HG02588 (cell line): ENCODE data around the gene TMEM62.
"Not testable (repeated sequence)": the region's sequence is repeated elsewhere in the genome, so short reads cannot be mapped to it uniquely, and the experiment has no call there.

Experiments
- ATAC-seq: cut with Tn5 transposase; IDR thresholded peaks from one replicate; pipeline ENCODE4 v1.9.1; 2021; ENCODE audit warnings: mild to moderate bottlenecking, moderate library complexity; ENCODE audit not compliant: unreplicated experiment

Gene TMEM62

GRCh38 chr15:43208052-43209002, 74.9 kb downstream of the TMEM62 start:
- no peak for ATAC-seq

- ATAC-seq, result no peak
Observed at GRCh38 chr15:43209059-43209824, 75.9 kb downstream of the TMEM62 start.

GRCh38 chr15:43210172-43210745, 76.9 kb downstream of the TMEM62 start:
- ATAC-seq, result no peak

- ATAC-seq, result no peak
Observed at GRCh38 chr15:43210807-43211206, 77.4 kb downstream of the TMEM62 start.

GRCh38 chr15:43211224-43211735, 77.9 kb downstream of the TMEM62 start:
- no peak for ATAC-seq

- no peak for ATAC-seq
Observed at GRCh38 chr15:43212299-43212698, 78.9 kb downstream of the TMEM62 start.

GRCh38 chr15:43212951-43213350, 79.6 kb downstream of the TMEM62 start:
- no peak for ATAC-seq

GRCh38 chr15:43213466-43213865, 80.1 kb downstream of the TMEM62 start:
- ATAC-seq, result no peak

- ATAC-seq, result no peak
Observed at GRCh38 chr15:43214169-43214568, 80.8 kb downstream of the TMEM62 start.

GRCh38 chr15:43214592-43215295, 81.4 kb downstream of the TMEM62 start:
- ATAC-seq, result no peak

GRCh38 chr15:43215961-43216360, 82.6 kb downstream of the TMEM62 start:
- ATAC-seq, result no peak

GRCh38 chr15:43218908-43219706, 85.7 kb downstream of the TMEM62 start:
- ATAC-seq, result no peak

GRCh38 chr15:43219929-43220928, 86.8 kb downstream of the TMEM62 start:
- no peak for ATAC-seq

GRCh38 chr15:43220991-43221403, 87.6 kb downstream of the TMEM62 start, which contains the start of gene EPB42:
Gene EPB42 (minus strand): TSS chr15:43221018. CDS start chr15:43220825, 193 bp downstream.
- ATAC-seq, result no peak

- ATAC-seq, result no peak
Observed at GRCh38 chr15:43221422-43221821, 88.0 kb downstream of the TMEM62 start.

- ATAC-seq, result no peak
Observed at GRCh38 chr15:43225201-43225949, 92.0 kb downstream of the TMEM62 start.

GRCh38 chr15:43225950-43226255, 92.5 kb downstream of the TMEM62 start:
- not testable (repeated sequence) for ATAC-seq
